GM23338 (cell line): ENCODE results near the gene FAM53A. TPM values are rescaled to one million over a fixed set of nuclear protein-coding genes. Genes with fewer than 3 reads are reported as not detected.

ENCODE experiments used
- ATAC-seq: fragments of 200-7000 bp; cut with Tn5 transposase; 3 replicates; pipeline ENCODE4 v1.9.1; 2020
- DNase-seq: peaks from one replicate; pipeline ENCODE4 v3.0.0-alpha.2; 2015; ENCODE audit warnings: low spot score
- H2AFZ ChIP-seq: fragments of 200-600 bp; sonication (generic); 2 replicates; pipeline ENCODE4 v1.8.0; 2016; ENCODE audit warnings: antibody characterized with exemption, mild to moderate bottlenecking, moderate library complexity
- H3F3A ChIP-seq: fragments of 200-600 bp; sonication (generic); replicated peaks from 2 replicates; pipeline ENCODE4 v1.8.0; 2017; ENCODE audit warnings: antibody characterized with exemption, mixed run types, low read depth
- H3K27ac ChIP-seq: fragments of 200-600 bp; sonication (generic); 2 replicates; pipeline ENCODE4 v1.6.1; 2016; ENCODE audit warnings: low read depth
- H3K27me3 ChIP-seq: fragments of 200-600 bp; sonication (generic); 2 replicates; pipeline ENCODE4 v1.8.0; 2016; ENCODE audit warnings: mild to moderate bottlenecking, mixed run types, moderate library complexity; ENCODE audit not compliant: insufficient read depth
- H3K36me3 ChIP-seq: fragments of 200-600 bp; sonication (generic); 2 replicates; pipeline ENCODE4 v1.8.0; 2016; ENCODE audit warnings: mild to moderate bottlenecking; ENCODE audit not compliant: insufficient read depth
- H3K4me1 ChIP-seq: fragments of 200-600 bp; sonication (generic); 2 replicates; pipeline ENCODE4 v1.8.0; 2016; ENCODE audit warnings: mild to moderate bottlenecking, moderate library complexity; ENCODE audit not compliant: insufficient read depth
- H3K4me2 ChIP-seq: fragments of 200-600 bp; sonication (generic); 2 replicates; pipeline ENCODE4 v1.7.1; 2017; ENCODE audit warnings: mixed run types
- H3K4me3 ChIP-seq: fragments of 200-600 bp; sonication (generic); 2 replicates; pipeline ENCODE4 v1.6.1; 2016; ENCODE audit warnings: mixed run types
- H3K79me2 ChIP-seq: fragments of 200-600 bp; sonication (generic); replicated peaks from 2 replicates; pipeline ENCODE4 v1.8.0; 2017; ENCODE audit warnings: mild to moderate bottlenecking; ENCODE audit not compliant: insufficient read depth
- H3K9me2 ChIP-seq: fragments of 200-600 bp; sonication (generic); 2 replicates; pipeline ENCODE4 v1.8.0; 2017; ENCODE audit not compliant: insufficient read depth
- H4K20me1 ChIP-seq: fragments of 200-600 bp; sonication (generic); replicated peaks from 2 replicates; pipeline ENCODE4 v1.8.0; 2017; ENCODE audit warnings: mild to moderate bottlenecking; ENCODE audit not compliant: insufficient read depth
- H3K27ac Mint-ChIP-seq: 2 replicates; pipeline ENCODE4 v1.8.0; 2020; ENCODE audit warnings: inconsistent platforms, mild to moderate bottlenecking, moderate library complexity, mixed read lengths
- H3K27me3 Mint-ChIP-seq: 3 replicates; pipeline ENCODE4 v1.8.0; 2022; ENCODE audit warnings: low read depth, mild to moderate bottlenecking, moderate library complexity, mixed read lengths, inconsistent platforms; ENCODE audit not compliant: insufficient read depth, poor library complexity
- H3K36me3 Mint-ChIP-seq: 3 replicates; pipeline ENCODE4 v1.8.0; 2021; ENCODE audit warnings: low read depth, mild to moderate bottlenecking, inconsistent platforms, moderate library complexity, mixed read lengths
- H3K4me1 Mint-ChIP-seq: 3 replicates; pipeline ENCODE4 v1.8.0; 2020; ENCODE audit warnings: mild to moderate bottlenecking, inconsistent platforms, mixed read lengths
- H3K4me3 Mint-ChIP-seq: 3 replicates; pipeline ENCODE4 v1.8.0; 2021; ENCODE audit warnings: moderate library complexity, mild to moderate bottlenecking, inconsistent platforms, mixed read lengths
- H3K9me3 Mint-ChIP-seq: 3 replicates; pipeline ENCODE4 v1.8.0; 2020; ENCODE audit warnings: moderate library complexity, mild to moderate bottlenecking, inconsistent platforms, mixed read lengths
- CREB1 ChIP-seq: fragments of 250-450 bp; sonication (Bioruptor Pico); IDR thresholded peaks from 2 replicates; pipeline ENCODE4 v1.5.0; 2020; ENCODE audit warnings: low read depth, mild to moderate bottlenecking, moderate library complexity
- EZH2phosphoT487 ChIP-seq: fragments of 200-600 bp; sonication (generic); IDR thresholded peaks from one replicate; pipeline ENCODE4 v1.8.1; 2018; ENCODE audit warnings: antibody characterized with exemption; ENCODE audit not compliant: unreplicated experiment
- JUNB ChIP-seq: IDR thresholded peaks from one replicate; pipeline ENCODE4 v1.6.1; 2016; ENCODE audit warnings: antibody characterized with exemption; ENCODE audit not compliant: unreplicated experiment
- NANOG ChIP-seq: IDR thresholded peaks from 2 replicates; pipeline ENCODE4 v1.6.1; 2016; ENCODE audit warnings: antibody characterized with exemption, borderline replicate concordance
- STAT1 ChIP-seq: IDR thresholded peaks from one replicate; pipeline ENCODE4 v1.6.1; 2016; ENCODE audit warnings: antibody characterized with exemption; ENCODE audit not compliant: unreplicated experiment
- ZNF114 ChIP-seq: fragments of 250-450 bp; sonication (Bioruptor Pico); IDR thresholded peaks from 2 replicates; pipeline ENCODE4 v1.5.0; 2020; ENCODE audit warnings: mild to moderate bottlenecking, moderate library complexity
- ZNF331 ChIP-seq: fragments of 250-450 bp; sonication (Bioruptor Pico); IDR thresholded peaks from 2 replicates; pipeline ENCODE4 v1.5.0; 2020; ENCODE audit warnings: low read depth, mild to moderate bottlenecking, moderate library complexity
- polyA plus RNA-seq: library from polyadenylated mRNA; unstranded; fragments of >200 nt; fragmentation: Nextera tagmentation; extraction: Ambion mirVana; gene quantifications from 2 replicates; pipeline ENCODE4 v1.2.1, GENCODE V29; 2016
- total RNA-seq: library from RNA; depleted of rRNA; stranded (reverse); fragments of >200 nt; shearing (Covaris generic); gene quantifications from 2 replicates; pipeline ENCODE4 v1.2.3, GENCODE V29; 2014
- TF ChIP-seq, protein P1 (sequence below): IDR thresholded peaks from one replicate; pipeline ENCODE4 v1.6.1; 2018; ENCODE audit warnings: antibody characterized with exemption; ENCODE audit not compliant: unreplicated experiment
- TF ChIP-seq, protein P2 (sequence below): IDR thresholded peaks from 2 replicates; pipeline ENCODE4 v1.6.1; 2016; ENCODE audit warnings: antibody characterized with exemption
- TF ChIP-seq, protein P3 (sequence below), 2 experiments: fragments of 200-600 bp in 1 of 2; sonication (generic) in 1 of 2; conservative IDR thresholded peaks; 2 replicates each; pipeline versions ENCODE4 v1.5.1 to v1.6.1; 2016 to 2017; ENCODE audit warnings: antibody characterized with exemption in 2 of 2, low read depth in 2 of 2, mild to moderate bottlenecking in 2 of 2, moderate library complexity in 1 of 2

FAM53A gene
- total and polyA plus RNA-seq, 2 experiments from 2014 or later, result 1.1 to 3.1 TPM

DNA sequence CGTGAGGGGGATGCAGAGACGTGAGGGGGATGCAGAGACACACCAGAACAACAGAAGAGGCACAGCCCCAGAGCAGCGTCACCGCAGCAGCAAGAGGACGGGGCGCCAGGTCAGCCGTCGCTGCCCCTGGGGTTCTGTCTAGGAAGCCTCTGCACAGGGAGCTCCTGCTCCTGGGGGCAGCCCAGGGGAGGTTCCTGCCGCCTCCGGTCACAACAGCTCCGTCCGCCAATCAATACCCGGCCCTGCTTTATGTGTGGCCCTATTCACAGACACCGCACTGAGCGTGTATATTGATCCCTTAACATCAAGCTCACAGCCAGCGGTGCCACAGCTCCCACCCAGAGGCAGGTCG lies 69.6 kb downstream of the FAM53A start (continued):
- TF ChIP-seq, protein P1, sequence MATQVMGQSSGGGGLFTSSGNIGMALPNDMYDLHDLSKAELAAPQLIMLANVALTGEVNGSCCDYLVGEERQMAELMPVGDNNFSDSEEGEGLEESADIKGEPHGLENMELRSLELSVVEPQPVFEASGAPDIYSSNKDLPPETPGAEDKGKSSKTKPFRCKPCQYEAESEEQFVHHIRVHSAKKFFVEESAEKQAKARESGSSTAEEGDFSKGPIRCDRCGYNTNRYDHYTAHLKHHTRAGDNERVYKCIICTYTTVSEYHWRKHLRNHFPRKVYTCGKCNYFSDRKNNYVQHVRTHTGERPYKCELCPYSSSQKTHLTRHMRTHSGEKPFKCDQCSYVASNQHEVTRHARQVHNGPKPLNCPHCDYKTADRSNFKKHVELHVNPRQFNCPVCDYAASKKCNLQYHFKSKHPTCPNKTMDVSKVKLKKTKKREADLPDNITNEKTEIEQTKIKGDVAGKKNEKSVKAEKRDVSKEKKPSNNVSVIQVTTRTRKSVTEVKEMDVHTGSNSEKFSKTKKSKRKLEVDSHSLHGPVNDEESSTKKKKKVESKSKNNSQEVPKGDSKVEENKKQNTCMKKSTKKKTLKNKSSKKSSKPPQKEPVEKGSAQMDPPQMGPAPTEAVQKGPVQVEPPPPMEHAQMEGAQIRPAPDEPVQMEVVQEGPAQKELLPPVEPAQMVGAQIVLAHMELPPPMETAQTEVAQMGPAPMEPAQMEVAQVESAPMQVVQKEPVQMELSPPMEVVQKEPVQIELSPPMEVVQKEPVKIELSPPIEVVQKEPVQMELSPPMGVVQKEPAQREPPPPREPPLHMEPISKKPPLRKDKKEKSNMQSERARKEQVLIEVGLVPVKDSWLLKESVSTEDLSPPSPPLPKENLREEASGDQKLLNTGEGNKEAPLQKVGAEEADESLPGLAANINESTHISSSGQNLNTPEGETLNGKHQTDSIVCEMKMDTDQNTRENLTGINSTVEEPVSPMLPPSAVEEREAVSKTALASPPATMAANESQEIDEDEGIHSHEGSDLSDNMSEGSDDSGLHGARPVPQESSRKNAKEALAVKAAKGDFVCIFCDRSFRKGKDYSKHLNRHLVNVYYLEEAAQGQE, result no peak
- no peak for TF ChIP-seq ZNF114
- TF ChIP-seq, protein P2, sequence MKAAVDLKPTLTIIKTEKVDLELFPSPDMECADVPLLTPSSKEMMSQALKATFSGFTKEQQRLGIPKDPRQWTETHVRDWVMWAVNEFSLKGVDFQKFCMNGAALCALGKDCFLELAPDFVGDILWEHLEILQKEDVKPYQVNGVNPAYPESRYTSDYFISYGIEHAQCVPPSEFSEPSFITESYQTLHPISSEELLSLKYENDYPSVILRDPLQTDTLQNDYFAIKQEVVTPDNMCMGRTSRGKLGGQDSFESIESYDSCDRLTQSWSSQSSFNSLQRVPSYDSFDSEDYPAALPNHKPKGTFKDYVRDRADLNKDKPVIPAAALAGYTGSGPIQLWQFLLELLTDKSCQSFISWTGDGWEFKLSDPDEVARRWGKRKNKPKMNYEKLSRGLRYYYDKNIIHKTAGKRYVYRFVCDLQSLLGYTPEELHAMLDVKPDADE, result no peak

DNA sequence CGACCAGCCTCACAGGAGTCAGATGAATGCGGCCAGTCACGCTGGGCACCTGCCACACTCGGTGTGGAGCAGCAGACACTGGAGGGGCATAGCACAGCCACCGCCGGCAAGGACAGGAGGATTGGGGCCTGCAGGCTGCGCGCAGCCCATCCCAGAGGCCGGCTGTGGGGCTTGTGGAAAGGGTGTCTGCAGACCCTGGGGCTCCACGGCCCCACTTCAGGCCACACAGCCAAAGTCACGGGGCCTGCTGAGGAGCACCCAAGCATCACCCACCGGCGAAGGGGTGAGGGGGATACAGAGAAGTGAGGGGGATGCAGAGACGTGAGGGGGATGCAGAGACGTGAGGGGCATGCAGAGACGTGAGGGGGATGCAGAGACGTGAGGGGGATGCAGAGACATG lies 70.1 kb downstream of the FAM53A start:
- no peaks in the 10 kb centered on the region for H3K79me2 ChIP-seq
- no peak for DNase-seq

DNA sequence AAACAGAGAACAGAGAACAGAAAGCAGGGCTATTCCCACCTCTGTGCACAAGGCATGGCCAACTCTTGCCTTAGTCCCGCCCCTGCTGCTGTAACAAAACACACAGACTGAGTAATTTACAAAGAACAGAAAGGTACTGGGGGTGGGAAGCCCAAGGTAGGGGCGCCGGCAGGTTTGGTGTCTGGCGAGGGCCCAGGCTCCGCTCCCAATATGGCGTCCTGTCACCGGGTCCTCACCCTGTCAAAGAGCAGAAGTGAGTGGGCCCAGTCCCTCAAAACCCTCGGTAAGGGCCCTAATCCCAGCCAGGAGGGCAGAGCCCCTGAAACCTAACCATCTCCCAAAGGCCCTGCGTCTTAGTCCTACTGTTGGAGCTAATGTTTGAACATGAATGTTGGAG lies 71.0 kb downstream of the FAM53A start:
- no peak overlapping the region for H3K4me3 Mint-ChIP-seq
- no peak for TF ChIP-seq JUNB
- TF ChIP-seq NANOG, result no peak
- TF ChIP-seq CREB1 (CRISPR knock-in tag), result no peak
- TF ChIP-seq, protein P2, result no peak
- no peak for TF ChIP-seq ZNF114
- TF ChIP-seq, protein P3, sequence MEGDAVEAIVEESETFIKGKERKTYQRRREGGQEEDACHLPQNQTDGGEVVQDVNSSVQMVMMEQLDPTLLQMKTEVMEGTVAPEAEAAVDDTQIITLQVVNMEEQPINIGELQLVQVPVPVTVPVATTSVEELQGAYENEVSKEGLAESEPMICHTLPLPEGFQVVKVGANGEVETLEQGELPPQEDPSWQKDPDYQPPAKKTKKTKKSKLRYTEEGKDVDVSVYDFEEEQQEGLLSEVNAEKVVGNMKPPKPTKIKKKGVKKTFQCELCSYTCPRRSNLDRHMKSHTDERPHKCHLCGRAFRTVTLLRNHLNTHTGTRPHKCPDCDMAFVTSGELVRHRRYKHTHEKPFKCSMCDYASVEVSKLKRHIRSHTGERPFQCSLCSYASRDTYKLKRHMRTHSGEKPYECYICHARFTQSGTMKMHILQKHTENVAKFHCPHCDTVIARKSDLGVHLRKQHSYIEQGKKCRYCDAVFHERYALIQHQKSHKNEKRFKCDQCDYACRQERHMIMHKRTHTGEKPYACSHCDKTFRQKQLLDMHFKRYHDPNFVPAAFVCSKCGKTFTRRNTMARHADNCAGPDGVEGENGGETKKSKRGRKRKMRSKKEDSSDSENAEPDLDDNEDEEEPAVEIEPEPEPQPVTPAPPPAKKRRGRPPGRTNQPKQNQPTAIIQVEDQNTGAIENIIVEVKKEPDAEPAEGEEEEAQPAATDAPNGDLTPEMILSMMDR (conservative IDR thresholded peaks at IDR 0.05; ENCODE audit: low read depth in 2 of 2), result no peak
- TF ChIP-seq EZH2phosphoT487, result no peak
- no peak for TF ChIP-seq ZNF331 (CRISPR knock-in tag)
- TF ChIP-seq, protein P1, result no peak
- TF ChIP-seq STAT1, result no peak

More for the DNA sequence above, 70.1 kb downstream of the FAM53A start:
- Mint-ChIP-seq H3K4me3 (no peak overlapping the region), H3K27ac (no peak overlapping the region), H3K36me3 (no peaks in the 10 kb centered on the region; the same call in 2 of the 3 replicates), H3K9me3 (no peaks in the 10 kb centered on the region), H3K4me1 (no peaks in the 10 kb centered on the region; the same call in 2 of the 3 replicates), H3K27me3 (peaks cover 9% of the 10 kb centered on the region)
- Histone ChIP-seq H3F3A (no peaks in the 10 kb centered on the region), H2AFZ (no peak overlapping the region), H3K4me3 (no peak overlapping the region), H3K27ac (no peak overlapping the region), H4K20me1 (no peaks in the 10 kb centered on the region), H3K4me1 (no peaks in the 10 kb centered on the region), H3K27me3 (no peaks in the 10 kb centered on the region), H3K9me2 (no peaks in the 10 kb centered on the region), H3K4me2 (no peak overlapping the region), H3K36me3 (no peaks in the 10 kb centered on the region)
- ATAC-seq, result no peak
- no peak for TF ChIP-seq CREB1 (CRISPR knock-in tag)

More for the DNA sequence above, 71.0 kb downstream of the FAM53A start:
- no peak overlapping the region for H3K4me3 ChIP-seq
- Mint-ChIP-seq H3K27me3 (peaks cover 9% of the 10 kb centered on the region), H3K36me3 (no peaks in the 10 kb centered on the region; the same call in 2 of the 3 replicates), H3K4me1 (no peaks in the 10 kb centered on the region; the same call in 2 of the 3 replicates), H3K27ac (no peak overlapping the region), H3K9me3 (no peaks in the 10 kb centered on the region)
- no peaks in the 10 kb centered on the region for H3F3A ChIP-seq
- no peak overlapping the region for H3K4me2 ChIP-seq
- H3K27ac ChIP-seq, result no peak overlapping the region
- H3K9me2 ChIP-seq, result no peaks in the 10 kb centered on the region
- ATAC-seq (no peak), DNase-seq (no peak)
- H3K79me2 ChIP-seq, result no peaks in the 10 kb centered on the region
- H3K36me3 ChIP-seq, result no peaks in the 10 kb centered on the region
- H3K27me3 ChIP-seq, result no peaks in the 10 kb centered on the region
- H3K4me1 ChIP-seq, result no peaks in the 10 kb centered on the region
- H2AFZ ChIP-seq, result no peak overlapping the region
- no peaks in the 10 kb centered on the region for H4K20me1 ChIP-seq
